Measurements from ENCODE around the gene ABCD1.
"Not testable (repeated sequence)": the region's sequence is repeated elsewhere in the genome, so short reads cannot be mapped to it uniquely, and the experiment has no call there.

The ABCD1 gene

GRCh38 chrX:153694687-153695270, 29.9 kb upstream of the ABCD1 start:
- DNase-seq: no peak

DNA sequence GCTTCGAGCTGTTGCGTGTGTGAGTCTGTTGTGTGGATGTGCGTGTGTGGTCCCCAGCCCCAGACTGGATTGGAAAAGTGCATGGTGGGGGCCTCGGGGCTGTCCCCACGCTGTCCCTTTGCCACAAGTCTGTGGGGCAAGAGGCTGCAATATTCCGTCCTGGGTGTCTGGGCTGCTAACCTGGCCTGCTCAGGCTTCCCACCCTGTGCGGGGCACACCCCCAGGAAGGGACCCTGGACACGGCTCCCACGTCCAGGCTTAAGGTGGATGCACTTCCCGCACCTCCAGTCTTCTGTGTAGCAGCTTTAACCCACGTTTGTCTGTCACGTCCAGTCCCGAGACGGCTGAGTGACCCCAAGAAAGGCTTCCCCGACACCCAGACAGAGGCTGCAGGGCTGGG, 28.6 kb upstream of the ABCD1 start:
- no peak for DNase-seq

DNA sequence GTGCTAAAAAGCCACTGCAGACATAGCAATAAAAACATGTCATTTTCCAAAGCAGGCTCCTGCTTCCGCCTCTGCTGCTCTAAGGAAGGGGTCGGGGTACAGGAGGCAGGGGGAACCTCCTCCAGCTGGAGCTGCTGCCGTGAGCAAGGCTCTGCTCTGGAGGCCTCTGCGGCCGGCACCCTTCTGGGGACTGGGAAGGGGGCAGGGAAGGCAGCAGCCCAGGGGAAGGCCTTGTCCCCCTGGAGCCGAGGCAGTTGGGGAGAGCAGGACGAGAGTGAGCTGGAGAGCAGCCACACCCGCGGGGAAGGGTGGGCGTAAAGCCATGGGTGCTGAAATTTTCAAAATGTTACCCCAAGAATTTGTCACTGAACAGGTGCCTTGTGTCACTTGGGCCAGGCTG, 28.1 kb upstream of the ABCD1 start:
- not testable (repeated sequence) for DNase-seq

DNA sequence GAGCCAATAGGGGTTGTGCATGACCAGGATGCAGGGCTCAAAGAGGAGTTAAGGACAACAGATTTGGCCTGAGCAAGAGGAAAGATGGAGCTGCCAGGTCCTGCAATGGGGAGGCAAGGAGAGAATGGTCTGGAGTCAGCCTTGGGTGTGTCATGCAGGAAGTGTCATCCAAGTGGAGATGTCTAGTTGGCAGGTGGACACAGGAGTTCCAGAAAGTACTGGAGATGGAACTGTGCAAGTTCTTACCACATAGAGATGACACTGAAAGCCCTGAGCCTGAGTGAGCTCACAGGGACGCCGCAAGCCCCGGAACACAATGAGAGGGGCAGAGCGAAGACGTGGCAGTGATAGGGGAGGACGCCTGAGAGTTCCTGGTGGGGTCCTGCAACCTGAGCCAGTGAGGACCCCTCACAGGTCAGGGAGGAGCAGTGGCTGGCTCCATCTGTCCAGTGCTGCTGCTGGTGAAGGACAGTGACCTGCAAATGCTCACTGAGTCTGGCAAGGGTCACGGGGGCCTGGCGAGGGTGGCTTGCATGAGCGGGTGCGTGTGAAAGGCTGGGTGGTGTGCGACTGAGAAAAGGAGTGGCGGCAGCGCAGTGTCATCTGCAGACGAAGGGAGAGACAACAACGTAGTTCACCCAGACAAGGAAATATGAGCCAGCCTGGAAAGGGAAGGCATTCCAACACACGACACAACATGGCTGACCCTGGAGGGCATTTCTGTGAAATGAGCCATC, 27.5 kb upstream of the ABCD1 start:
- not testable (repeated sequence) for DNase-seq

DNA sequence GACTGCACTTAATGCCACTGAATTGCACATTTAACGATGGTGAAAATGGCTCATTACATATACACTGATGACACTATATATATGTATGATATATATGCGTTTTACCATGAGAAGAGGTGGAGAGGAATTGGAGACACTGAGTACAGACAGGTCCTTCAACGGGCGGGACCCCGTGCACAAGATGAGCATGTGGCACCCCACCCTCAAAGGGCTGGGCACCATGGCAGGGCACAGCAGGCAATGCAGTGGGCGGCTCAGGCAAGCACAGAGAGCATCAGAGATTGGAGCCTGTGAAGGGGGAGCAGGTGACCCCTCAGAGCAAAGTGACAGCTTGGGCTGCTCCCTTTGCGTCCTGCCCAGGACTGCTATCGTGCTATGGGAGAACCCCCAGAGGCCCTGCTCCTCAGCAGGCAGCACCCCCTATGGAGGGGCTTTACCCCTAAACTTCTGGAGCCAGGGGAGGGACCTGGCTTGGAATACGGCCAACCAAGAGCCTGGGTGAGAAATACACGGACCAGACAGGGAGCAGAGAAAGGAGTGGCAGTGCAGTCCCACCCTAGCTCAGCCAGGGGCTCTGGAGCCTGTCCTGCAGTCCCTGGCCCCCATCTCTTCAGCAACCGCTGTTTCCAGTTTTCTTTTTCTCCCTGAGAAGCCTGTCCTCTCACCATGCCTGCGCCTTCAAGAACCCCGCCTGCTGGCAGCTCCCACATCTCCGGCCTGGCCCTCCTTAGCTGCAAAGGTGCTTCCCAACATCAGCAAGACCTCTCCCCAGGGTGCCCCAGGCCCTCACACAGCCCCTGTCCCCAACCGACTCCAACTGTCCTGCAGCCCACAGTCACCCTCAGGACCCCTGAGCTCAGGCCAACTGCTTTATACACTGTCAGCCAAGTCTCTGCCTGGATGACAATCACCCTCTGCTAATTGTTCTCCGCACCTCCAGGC, 26.5 kb upstream of the ABCD1 start:
- no peak for DNase-seq

DNA sequence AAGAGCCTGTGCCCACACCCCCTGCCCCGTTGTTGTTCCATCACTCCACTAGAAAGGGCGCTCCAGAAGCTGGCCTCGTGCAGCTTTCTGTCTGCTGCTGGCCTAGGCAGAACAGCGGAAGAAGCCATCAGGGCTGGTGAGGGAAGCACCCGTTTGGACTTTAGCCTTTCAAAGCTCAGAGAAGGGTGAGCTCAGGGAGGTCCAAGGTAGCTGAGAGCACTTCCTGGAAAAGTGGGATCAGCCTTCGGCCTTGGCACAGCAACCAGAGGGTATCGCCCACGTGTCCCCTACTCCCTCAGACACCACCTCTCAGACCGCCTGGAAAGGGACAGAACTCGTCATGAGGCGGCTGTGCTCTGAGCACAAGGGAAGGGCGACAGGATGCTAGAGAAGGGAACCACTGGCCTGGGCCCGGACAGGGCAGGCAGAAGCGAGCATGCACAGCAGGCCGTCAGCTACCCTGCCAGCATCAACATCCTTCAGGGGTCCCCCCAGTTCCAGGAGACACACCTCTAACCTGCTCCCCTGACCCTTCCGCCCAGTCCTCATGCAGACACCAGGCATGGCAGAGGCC, 25.4 kb upstream of the ABCD1 start:
- DNase-seq: not testable (repeated sequence)

DNA sequence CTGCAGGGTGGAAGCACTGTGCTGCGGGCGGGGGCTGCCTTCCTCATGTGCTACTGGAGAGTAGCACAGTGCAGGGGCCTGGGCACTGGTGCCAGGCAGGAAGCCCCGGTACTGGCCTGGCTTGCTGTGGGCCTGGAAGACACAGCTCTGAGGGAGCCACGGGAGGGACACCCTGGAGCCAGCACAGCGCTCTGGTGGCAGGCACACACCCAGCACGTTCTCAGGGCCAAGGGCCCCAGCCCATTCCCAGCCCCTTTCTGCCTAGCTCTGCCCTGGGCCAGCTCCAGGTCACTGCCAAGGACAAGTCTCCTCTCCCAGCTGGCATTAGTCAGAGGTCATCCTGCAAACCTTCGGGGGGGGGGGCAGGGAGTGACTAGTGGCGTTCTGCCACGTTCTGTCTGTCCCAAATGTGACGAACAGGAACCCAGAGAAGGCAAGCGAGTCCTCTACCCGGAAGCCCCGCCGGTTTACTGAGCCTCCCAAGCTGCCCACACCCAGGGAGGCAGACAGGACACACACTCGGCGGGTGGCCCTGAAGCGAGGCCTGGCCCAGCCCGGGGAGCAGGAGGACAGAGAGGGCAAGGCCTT, 24.8 kb upstream of the ABCD1 start:
- not testable (repeated sequence) for DNase-seq

GRCh38 chrX:153700376-153700945, 24.2 kb upstream of the ABCD1 start:
- DNase-seq: no peak

GRCh38 chrX:153700967-153701366, 23.7 kb upstream of the ABCD1 start:
- no peak for DNase-seq

- DNase-seq: no peak
These were observed 22.9 kb upstream of the ABCD1 start for GRCh38 chrX:153701706-153702105.

DNA sequence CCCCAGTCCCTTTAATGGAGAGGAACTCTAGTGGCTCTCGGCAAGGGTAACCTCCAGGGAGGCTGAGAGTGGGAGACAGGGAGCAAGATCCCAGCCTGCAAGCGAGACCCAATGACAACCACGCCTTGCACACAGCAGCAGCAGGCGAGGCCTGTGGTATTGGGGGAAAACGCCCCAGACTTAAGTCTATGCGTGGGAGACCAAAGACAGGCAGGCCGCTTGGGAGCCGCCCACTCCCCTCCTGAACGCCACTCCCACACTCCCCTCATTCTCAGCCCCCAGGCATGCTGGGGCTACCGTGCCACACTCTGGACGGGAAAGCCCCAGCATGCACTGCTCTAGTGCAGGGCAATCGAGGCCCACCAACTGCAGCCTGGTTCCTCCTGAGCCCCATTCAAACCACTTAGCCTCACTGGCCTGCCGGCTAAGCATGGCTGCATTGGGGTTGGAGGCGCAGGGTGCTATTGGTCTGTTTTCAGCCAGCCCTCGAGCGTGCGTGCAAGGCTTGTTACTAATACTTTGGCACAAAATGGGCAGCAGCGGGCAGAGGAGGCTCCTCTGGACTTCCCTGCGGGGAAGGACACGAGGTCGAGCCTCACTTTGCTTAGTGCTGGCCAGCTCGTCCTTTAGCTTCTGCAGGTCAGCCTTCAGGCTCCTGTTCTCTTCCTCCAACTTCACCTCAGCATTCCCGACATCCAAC, 22.2 kb upstream of the ABCD1 start:
- no peak for DNase-seq

DNA sequence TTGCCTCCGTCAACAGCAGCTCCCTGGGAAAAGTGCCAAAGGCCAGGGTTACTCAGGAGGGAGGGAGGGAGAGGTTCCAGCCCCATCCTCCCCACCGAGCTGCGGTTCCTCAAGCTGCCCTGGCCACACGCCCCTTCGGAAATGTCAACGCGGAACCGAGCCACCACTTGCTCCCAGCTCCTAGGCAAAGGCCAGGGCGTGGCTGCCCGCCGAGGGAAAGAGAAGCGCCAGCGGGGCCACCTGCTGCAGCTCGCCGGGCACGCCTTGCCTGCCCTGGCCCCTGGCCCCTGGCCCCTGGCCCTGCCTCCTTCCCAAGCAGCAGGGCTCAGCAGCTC, 21.7 kb upstream of the ABCD1 start:
- no peak for DNase-seq

- DNase-seq: no peak
These were observed 20.6 kb upstream of the ABCD1 start for GRCh38 chrX:153704021-153704526.

DNA sequence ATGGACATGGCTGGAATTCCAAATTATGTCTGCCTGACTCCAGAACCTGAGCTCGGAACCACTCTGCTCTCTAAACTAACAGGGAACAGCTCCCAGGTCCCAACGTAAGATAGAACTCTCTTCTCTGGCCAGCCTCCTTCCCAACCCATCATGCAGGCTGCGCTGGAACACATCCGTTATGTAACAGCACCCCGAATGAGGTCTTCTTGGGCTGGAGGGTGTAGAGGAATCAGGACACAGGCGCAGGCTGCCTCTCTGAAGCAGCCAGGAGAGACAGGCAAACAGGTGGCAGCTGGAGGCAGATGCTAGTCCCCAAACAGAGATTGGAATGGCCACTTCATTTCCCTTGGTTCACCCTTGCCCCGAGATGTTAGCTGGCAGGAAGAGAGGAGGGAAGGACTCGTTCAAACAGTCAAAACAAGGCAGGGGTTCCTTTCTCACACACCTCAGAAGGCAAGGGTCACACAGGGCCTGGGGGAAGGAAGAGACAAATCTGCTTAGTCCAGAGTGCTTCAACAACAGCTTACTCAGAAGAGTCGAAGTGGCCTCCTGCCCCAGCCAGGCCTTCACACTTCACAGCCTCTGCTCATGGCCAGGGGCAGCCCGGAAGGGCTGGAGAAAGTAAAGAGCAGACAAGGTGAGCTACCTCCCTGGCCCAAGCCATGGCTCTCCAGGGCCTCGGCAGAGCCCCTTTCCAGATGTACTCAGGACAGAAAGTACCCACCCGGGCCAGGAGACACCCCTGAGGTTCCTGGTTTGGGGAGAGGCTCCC, 19.8 kb upstream of the ABCD1 start:
- not testable (repeated sequence) for DNase-seq

DNA sequence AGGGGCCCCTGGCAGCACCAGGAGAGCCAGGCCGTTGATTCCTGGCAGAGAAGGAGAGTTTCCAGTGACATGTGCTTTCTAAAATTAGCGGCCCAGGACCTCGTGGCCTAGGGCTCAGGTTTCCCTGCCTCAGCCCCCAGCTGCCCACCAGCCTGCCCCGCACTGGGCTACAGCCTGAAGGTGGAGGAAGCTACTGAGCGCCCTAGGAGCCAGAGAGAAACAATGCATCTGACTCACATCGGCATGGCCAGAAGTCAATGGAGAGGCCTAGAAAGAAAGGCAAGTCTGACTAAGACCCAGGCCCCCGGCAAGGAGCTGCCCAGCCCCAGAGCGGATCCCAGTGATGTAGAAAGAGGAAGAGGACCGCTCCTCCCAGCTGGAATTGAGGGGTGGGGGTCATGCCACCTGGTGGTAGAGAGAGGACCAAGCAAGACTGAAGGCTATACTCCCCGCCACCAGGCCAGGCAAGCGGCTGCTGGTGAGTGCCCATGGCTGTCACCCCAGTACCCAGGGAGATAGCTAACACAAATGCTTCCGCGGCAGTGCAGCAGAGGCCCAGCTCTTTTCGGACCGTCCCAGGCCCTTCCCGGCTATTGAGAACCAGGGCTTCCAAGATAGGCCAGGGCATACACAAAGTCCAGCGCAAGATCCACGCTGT, 19.1 kb upstream of the ABCD1 start:
- DNase-seq: not testable (repeated sequence)

GRCh38 chrX:153706799-153707198, 17.9 kb upstream of the ABCD1 start:
- no peak for DNase-seq

DNA sequence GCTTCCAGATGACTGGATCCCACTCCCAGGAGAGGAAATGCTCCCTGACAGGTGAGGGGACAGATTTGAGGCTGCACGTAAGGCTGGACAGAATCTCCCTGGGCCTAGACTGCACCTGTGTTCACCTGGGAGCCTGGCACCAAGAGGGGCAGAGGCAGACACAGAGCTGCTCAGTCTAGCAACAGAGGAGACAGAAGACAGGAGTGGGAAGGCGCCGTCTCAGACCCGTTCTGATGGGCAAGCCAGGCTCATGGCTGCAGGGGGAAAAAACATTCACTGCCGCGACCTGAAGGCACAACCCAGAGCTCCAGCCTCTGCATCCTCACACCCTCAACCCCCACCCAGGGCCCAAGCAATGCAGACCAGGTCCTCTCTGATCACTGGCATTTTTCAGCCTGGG, 17.2 kb upstream of the ABCD1 start:
- no peak for DNase-seq

DNA sequence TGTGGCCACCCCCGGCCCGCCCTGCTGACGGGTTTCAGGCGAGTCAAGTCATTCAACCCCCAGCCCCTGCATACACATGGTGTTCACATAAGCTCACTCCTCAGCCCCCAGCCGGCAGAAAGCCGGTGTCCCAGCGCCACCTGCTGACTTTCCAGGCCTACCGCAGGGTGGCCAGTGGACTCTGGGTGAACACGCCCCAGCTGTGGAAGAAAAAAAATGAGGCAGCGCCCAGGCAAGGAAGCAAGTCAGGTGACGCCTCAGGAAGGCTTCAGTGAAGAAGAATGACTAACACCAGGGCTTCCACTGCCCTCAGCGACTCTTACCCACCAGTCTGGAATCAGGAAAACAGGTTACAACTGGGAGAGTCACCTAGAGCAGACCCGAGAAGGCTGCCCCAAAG, 16.2 kb upstream of the ABCD1 start:
- peak; percentile 64 for DNase-seq

GRCh38 chrX:153709726-153710674, 14.7 kb upstream of the ABCD1 start:
- no peak for DNase-seq
